Panc1 (cell line): ENCODE measurements around the gene GLI1. TPM values are rescaled to one million over a fixed set of nuclear protein-coding genes. Genes with fewer than 3 reads are reported as not detected.

ENCODE experiments used
- ATAC-seq: fragments of 200-7000 bp; cut with Tn5 transposase; 2 replicates; pipeline ENCODE4 v1.9.1; 2020; ENCODE audit warnings: mild to moderate bottlenecking, moderate library complexity
- BruUV-seq: library from RNA; stranded (reverse); fragments of 400-500 nt; replicated peaks from 2 replicates; lab custom pipeline; 2021; lab: Mats Ljungman, UMichigan
- CTCF ChIA-PET: fragments of 300-600 bp; sonication (Branson Sonifier 250); formaldehyde crosslinking; loops from one replicate; lab custom pipeline; 2022; ENCODE audit warnings: antibody characterized with exemption; lab: Charles Lee
- POLR2A ChIA-PET: fragments of 300-600 bp; sonication (Branson Sonifier 250); formaldehyde crosslinking; loops from one replicate; lab custom pipeline; 2022; ENCODE audit warnings: antibody characterized with exemption; lab: Charles Lee
- DNase-seq: peaks from one replicate; pipeline ENCODE4 v3.0.0-alpha.2; 2010; ENCODE audit warnings: low read depth, low spot score
- H3K27ac ChIP-seq: 2 replicates; pipeline ENCODE4 v1.5.1; 2011; ENCODE audit warnings: mild to moderate bottlenecking, low read length, inconsistent platforms
- H3K27me3 ChIP-seq: fragments of 200-500 bp; sonication (Bioruptor generic); 2 replicates; pipeline ENCODE4 v1.6.0; 2014; ENCODE audit warnings: low read length, inconsistent platforms; ENCODE audit not compliant: control insufficient read depth, insufficient read depth
- H3K36me3 ChIP-seq: fragments of 200-500 bp; sonication (Bioruptor generic); 2 replicates; pipeline ENCODE4 v1.5.1; 2014; ENCODE audit warnings: inconsistent platforms, mild to moderate bottlenecking, low read length, moderate library complexity; ENCODE audit not compliant: control insufficient read depth, insufficient read depth
- H3K4me1 ChIP-seq: 2 replicates; pipeline ENCODE4 v1.5.1; 2011; ENCODE audit warnings: inconsistent platforms, mild to moderate bottlenecking, low read length, moderate library complexity; ENCODE audit not compliant: control insufficient read depth, insufficient read depth
- H3K4me3 ChIP-seq, 2 experiments: 2 replicates each; pipeline ENCODE4 v1.5.1; 2011 to 2012; ENCODE audit warnings: low read depth in 2 of 2, low read length in 2 of 2, mild to moderate bottlenecking in 2 of 2, inconsistent platforms in 1 of 2, moderate library complexity in 1 of 2
- H3K9me3 ChIP-seq: fragments of 200-500 bp; sonication (Bioruptor generic); 2 replicates; pipeline ENCODE4 v1.5.1; 2014; ENCODE audit warnings: low read depth, mild to moderate bottlenecking, inconsistent platforms, low read length, moderate library complexity; ENCODE audit not compliant: control insufficient read depth, insufficient read depth
- CTCF ChIP-seq: fragments of 450-650 bp; IDR thresholded peaks from 2 replicates; pipeline ENCODE4 v1.5.1; 2017; ENCODE audit warnings: mild to moderate bottlenecking
- POLR2AphosphoS5 ChIP-seq: IDR thresholded peaks from 2 replicates; pipeline ENCODE4 v1.6.1; 2012; ENCODE audit warnings: mild to moderate bottlenecking, low read depth, low read length, moderate library complexity
- SIN3A ChIP-seq: IDR thresholded peaks from 2 replicates; pipeline ENCODE4 v1.6.1; 2012; ENCODE audit warnings: low read depth, mild to moderate bottlenecking, low read length, moderate library complexity, borderline replicate concordance; ENCODE audit not compliant: insufficient read depth
- TCF7L2 ChIP-seq: IDR thresholded peaks from 2 replicates; pipeline ENCODE4 v1.6.1; 2011; ENCODE audit warnings: mild to moderate bottlenecking, low read depth, low read length, inconsistent platforms
- in situ Hi-C: cut with HindIII; loops from 2 replicates; pipeline ENCODE4 v1.10.0; 2016; ENCODE audit warnings: low sequenced_read_pairs, low pct_unique_long_range_greater_than_20kb
- intact Hi-C: fragments of 100-400 bp; cut with micrococcal nuclease; formaldehyde crosslinking; loops from one replicate; pipeline ENCODE4 v1.10.0; 2022; ENCODE audit not compliant: unreplicated experiment
- total RNA-seq: library from RNA; stranded (reverse); gene quantifications from one replicate; pipeline ENCODE4 v1.2.1, GENCODE V29; 2021; ENCODE audit not compliant: unreplicated experiment
- TF ChIP-seq, protein P1 (sequence below), 2 experiments: IDR thresholded peaks; 2 replicates each; pipeline ENCODE4 v1.6.1; 2011 to 2012; ENCODE audit warnings: low read depth in 2 of 2, control low read depth in 1 of 2, low read length in 1 of 2, mild to moderate bottlenecking in 1 of 2, moderate library complexity in 1 of 2; ENCODE audit not compliant: insufficient read depth in 1 of 2

GLI1 gene
- total RNA-seq, 1 experiment from 2014 or later = 6.5 TPM

GRCh38 chr12:57469296-57470164 lies 9.9 kb downstream of the GLI1 start:
- CTCF ChIA-PET = no interaction called here

GRCh38 chr12:57470286-57470969 lies 10.8 kb downstream of the GLI1 start:
- H3K4me1 ChIP-seq = no peaks in the 10 kb centered on the region
- H3K36me3 ChIP-seq = no peaks in the 10 kb centered on the region
- H3K27ac ChIP-seq = no peak overlapping the region
- DNase-seq (no peak), ATAC-seq (no peak)
- no peaks in the 10 kb centered on the region for H3K9me3 ChIP-seq
- no peak overlapping the region for H3K4me3 ChIP-seq
- H3K27me3 ChIP-seq = 0 out of 2 replicates have a peak, but pooled peaks cover 2% of the 10 kb centered on the region
- ChIA-PET POLR2A (no interaction called here), CTCF (no interaction called here)
- BruUV-seq = no TSS peak
- in situ Hi-C loops (no loop called here), intact Hi-C loops (no loop called here)
- TF ChIP-seq SIN3A = no peak
- TF ChIP-seq CTCF = no peak
- no peak for TF ChIP-seq TCF7L2
- TF ChIP-seq, protein P1, sequence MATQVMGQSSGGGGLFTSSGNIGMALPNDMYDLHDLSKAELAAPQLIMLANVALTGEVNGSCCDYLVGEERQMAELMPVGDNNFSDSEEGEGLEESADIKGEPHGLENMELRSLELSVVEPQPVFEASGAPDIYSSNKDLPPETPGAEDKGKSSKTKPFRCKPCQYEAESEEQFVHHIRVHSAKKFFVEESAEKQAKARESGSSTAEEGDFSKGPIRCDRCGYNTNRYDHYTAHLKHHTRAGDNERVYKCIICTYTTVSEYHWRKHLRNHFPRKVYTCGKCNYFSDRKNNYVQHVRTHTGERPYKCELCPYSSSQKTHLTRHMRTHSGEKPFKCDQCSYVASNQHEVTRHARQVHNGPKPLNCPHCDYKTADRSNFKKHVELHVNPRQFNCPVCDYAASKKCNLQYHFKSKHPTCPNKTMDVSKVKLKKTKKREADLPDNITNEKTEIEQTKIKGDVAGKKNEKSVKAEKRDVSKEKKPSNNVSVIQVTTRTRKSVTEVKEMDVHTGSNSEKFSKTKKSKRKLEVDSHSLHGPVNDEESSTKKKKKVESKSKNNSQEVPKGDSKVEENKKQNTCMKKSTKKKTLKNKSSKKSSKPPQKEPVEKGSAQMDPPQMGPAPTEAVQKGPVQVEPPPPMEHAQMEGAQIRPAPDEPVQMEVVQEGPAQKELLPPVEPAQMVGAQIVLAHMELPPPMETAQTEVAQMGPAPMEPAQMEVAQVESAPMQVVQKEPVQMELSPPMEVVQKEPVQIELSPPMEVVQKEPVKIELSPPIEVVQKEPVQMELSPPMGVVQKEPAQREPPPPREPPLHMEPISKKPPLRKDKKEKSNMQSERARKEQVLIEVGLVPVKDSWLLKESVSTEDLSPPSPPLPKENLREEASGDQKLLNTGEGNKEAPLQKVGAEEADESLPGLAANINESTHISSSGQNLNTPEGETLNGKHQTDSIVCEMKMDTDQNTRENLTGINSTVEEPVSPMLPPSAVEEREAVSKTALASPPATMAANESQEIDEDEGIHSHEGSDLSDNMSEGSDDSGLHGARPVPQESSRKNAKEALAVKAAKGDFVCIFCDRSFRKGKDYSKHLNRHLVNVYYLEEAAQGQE (IDR thresholded peaks at IDR 0.05; ENCODE audit: insufficient read depth in 1 of 2, low read depth in 2 of 2, low read length in 1 of 2) = no peak
- TF ChIP-seq POLR2AphosphoS5 = no peak

More at GRCh38 chr12:57469296-57470164, 9.9 kb downstream of the GLI1 start:
- BruUV-seq = no TSS peak
- no peak overlapping the region for H3K4me3 ChIP-seq
- no peak for ATAC-seq
- no peaks in the 10 kb centered on the region for H3K9me3 ChIP-seq
- in situ Hi-C loops (no loop called here), intact Hi-C loops (no loop called here)
- TF ChIP-seq, protein P1 (IDR thresholded peaks at IDR 0.05; ENCODE audit: insufficient read depth in 1 of 2, low read depth in 2 of 2, low read length in 1 of 2) = no peak
- TF ChIP-seq POLR2AphosphoS5 (no peak), SIN3A (no peak), CTCF (no peak), TCF7L2 (no peak)
- no peaks in the 10 kb centered on the region for H3K4me1 ChIP-seq
- no peak for DNase-seq
- no peaks in the 10 kb centered on the region for H3K36me3 ChIP-seq
- 0 out of 2 replicates have a peak, but pooled peaks cover 2% of the 10 kb centered on the region for H3K27me3 ChIP-seq
- POLR2A ChIA-PET = no interaction called here
- H3K27ac ChIP-seq = no peak overlapping the region
